IPS-NIHi7 (cell line): ENCODE data around the gene F12.
"Not testable (repeated sequence)": the region's sequence is repeated elsewhere in the genome, so short reads cannot be mapped to it uniquely, and the experiment has no call there.

Experiments used
- DNase-seq: peaks from one replicate; pipeline ENCODE4 v3.0.0; 2012; ENCODE audit warnings: mixed read lengths; ENCODE audit errors: extremely low spot score

Gene F12

DNA sequence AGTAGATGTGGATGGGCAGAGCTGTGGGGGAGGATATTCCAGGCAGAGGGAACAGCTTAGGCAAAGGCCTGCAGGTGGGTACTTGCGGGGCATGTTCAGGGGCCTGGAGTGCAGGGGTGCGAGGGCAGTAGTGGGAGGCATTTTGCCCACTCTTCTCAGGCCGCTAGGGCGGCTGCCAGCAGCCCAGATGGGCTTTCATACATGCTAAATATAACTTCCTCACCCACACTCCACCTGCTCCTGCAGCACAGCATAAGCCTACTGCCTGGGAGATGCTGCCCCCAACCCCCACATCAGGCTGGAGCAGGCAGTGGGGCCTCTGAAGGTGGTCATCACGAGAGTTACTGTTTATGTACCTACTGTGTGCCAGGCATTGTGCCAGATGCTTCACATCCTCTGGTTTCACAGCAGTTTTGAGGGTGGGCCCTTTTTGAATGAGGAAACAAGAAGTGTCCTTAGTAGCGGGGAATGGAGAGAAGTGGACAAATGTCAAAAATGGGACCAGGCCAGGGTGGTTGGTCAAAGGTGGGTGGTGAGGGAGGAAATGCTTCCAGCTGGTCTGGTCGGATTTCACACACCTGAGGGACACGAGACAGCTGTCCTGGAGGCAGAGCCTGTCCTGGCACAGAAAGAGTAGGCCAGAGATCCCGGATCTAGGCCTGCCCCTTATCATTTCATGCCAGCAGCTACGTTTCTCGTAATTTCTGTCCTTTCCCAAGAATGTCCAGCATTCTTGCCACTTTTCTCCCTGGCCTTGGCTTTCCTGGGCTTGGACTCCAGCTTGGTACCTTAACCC lies 39.5 kb downstream of the F12 start:
- no peak for DNase-seq

DNA sequence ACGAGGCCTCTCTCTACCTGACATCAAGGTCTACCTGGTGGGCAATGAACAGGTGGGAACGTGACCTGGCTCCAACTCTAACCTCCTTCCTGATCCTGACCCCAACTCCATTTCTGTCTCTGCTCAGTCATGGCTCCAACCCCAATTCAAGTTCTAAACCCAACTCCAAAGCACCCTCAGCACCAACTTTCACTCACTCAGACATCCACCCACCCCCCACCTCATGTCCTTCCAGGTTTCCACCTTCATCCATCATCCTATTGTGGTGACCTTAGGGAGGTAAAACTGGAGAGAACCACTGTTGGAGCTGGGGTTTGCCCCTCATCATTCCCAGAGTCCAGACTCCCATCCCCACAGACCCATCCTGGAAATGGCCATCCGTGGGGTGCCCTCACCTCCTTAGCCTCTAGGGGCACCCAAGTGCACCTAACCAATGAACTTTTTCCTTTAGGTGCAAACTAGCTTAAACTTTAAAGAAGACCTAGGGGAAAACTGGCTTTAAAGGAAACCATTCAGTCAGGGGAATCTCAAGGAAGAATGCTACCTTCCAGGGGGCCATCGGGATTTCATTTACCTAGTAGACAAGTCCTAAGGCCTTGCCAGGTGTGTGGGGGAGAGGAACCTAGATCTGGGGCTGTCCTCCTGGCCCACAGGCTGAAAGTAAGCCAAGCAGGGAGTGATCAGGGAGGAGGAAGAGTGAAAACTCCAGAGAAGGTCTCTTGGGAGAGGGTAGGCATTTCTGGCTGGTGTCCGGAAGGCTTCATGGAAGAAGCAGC lies 40.3 kb downstream of the F12 start:
- DNase-seq: no peak

DNA sequence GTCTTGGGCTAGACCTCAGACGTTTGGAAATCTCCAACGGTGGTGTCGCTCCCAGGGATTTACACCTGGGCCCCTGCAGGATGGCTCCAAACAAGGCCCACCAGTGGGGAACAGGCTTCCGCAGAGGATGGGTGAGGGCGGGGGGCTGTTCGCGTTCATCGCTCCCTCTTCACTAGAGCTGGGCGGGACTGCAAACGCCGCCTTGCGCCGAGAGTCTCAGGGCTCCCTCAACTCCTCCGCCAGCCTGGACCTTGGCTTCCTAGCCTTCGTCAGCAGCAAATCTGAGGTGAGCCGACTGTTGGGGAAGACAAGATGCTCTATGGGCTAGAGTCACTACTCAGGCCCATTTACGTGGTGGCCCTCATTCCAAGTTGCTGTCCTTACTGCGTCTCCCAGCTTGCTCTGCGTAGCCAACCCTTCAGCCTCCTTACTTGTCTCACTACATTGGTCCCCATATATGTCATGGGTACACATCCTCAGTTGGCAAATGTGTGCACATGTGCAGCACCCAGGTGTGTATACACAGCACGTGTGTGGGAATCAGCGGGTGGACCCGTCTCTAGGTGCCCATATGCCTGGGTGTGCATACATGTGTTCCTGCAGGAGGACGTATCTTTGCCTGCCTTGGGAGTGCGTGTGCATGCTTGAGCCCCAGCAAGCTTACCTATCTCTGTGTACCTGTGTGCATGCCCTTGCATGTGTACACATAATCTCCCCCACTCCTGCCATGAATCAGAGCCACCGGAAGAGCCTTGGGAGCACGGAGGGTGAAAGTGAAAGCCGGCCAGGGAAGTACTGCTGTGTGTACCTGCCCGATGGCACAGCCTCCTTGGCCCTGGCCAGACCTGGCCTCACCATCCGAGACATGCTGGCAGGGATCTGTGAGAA lies 41.1 kb downstream of the F12 start:
- no peak for DNase-seq

DNA sequence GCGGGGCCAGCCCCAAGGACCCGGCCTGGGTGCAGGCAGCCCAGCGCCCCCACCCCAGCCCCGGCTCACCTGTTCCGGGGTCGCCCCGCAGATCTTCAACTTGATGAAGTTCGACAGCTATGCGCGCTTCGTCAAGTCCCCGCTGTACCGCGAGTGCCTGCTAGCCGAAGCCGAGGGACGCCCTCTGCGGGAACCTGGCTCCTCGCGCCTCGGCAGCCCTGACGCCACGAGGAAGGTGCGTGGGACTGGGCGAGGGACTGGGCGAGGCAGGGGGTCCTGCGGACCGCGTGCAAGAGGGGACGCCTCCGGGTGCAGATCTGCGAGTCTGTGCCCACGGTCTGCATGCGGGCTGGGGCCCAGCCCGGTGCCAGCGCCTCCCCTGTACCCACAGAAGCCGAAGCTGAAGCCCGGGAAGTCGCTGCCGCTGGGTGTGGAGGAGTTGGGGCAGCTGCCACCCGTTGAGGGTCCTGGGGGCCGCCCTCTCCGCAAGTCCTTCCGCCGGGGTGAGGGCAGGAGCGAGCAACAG lies 42.0 kb downstream of the F12 start:
- DNase-seq: no peak

GRCh38 chr5:177366528-177367322 lies 42.6 kb downstream of the F12 start:
- DNase-seq: peak; percentile 96

GRCh38 chr5:177365845-177366527 lies 43.4 kb downstream of the F12 start:
- no peak for DNase-seq

DNA sequence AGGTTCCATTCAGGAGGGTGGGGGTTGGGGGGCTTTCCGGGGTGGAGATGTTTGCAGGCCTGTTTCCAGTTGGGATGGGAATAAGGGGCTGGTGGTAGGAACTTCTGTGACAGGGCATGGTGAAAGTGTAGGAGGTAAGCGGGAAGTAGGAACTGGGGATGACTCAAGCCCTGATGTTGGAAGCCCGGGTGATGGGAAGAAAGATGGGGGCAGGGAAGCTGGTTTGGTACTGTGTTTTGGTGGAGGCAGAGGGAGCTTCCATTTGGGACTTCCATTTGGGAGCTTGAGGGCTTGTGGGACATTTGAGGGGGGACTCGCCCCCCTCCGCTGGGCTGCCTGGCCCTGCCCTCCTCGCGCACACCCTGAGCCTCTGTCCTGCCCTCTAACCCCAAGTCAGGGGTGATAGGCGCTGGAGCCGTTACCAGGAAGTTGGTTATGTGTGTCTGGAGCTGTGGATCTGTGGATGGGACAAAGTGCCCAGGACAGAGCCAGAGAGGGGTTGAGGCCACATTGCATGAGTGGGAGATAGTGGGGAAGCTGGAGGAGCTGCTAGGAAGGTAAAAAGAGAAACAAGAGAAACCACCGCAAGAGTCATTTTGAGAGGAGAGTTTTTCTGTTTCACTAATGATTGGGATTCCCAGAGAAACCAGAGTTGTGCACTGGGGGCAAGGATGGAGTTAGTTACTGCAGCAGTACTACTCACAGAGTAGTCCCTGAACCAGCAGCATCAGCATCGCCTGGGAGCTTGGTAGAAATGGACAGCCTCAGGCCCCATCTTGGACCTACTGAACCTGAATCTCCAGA lies 45.0 kb downstream of the F12 start:
- no peak for DNase-seq

- no peak for DNase-seq
Observed at GRCh38 chr5:177363565-177363964, 45.8 kb downstream of the F12 start.

GRCh38 chr5:177362610-177363507 lies 46.5 kb downstream of the F12 start:
- peak; percentile 80 for DNase-seq

DNA sequence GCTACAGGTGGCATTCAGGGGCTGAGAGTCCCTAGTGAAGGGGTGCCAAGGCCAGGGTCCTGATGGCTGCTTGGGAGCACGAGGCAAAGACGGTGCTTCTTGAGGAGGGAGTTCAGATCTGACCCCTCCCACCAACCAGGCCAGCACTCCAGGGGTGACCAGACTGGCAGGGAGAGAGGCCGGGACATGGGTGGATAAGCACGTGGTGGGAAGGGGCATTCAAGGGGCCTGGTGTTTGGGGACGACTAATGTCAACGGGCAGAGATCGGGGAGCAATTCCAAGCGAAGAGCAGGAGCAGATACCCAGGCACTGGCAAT lies 47.1 kb downstream of the F12 start:
- no peak for DNase-seq

DNA sequence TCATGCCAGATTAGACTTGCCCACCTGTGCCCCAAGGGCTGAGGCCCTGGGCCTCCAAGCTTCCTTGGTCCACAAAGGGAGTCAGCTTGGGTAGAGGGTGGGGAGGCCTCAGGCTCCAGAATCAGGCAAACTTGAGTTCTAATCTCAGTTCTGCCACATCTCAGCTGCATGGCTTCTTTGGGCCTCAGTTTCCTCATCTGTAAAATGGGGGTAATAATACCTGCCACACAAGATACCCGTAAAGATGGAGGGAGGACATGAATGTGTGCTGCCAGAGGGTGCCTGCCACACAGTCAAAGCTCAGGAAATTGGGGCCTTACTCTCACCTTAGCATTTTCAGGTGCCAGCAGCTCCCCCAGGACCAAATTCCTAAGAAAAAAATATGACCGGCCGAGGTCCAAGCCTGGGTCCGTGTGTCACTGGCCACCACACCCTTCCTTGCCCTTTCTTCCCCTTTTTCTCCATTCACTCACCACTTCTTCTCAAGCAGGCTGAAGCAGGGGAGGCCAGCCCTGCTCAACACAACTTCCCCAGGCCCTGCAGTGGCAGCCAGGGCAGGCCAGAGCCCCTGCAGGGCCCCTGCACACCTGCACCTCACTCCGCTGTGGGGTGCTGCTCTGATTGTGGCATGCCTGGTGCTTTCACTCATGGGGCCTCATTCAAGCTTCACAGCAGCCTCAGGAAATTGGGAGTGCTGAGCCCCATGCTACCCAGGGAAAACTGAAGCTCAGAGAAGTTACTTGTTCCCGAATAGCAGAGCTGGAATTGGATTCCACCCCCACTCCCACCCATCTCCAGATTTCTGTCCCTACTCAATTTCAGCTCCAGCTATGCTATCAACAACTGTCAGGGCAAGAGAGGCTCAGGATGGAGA lies 47.7 kb downstream of the F12 start:
- no peak for DNase-seq

- DNase-seq: not testable (repeated sequence)
Observed at GRCh38 chr5:177360740-177361139, 48.6 kb downstream of the F12 start.

DNA sequence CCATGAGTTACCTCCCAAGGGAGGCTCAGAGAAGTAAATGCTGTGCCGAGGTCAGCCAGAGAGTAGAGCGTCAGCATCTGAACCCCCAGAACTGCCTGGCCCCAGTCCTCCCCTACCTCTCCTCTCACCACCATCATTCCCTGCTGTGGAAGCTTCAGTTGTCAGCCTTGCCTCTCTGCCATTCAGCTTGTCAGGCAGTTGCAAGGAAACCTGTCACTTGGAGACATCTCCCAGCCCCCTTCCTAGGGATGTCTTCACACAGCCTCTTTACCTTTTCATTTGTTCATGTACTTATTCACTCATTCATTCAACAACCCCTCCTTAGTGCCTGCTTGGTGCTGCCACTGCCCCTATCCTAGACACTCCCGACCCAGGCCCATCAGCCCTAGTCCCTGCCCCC lies 49.5 kb downstream of the F12 start:
- no peak for DNase-seq

- no peak for DNase-seq
Observed at GRCh38 chr5:177359451-177359851, 49.9 kb downstream of the F12 start.

DNA sequence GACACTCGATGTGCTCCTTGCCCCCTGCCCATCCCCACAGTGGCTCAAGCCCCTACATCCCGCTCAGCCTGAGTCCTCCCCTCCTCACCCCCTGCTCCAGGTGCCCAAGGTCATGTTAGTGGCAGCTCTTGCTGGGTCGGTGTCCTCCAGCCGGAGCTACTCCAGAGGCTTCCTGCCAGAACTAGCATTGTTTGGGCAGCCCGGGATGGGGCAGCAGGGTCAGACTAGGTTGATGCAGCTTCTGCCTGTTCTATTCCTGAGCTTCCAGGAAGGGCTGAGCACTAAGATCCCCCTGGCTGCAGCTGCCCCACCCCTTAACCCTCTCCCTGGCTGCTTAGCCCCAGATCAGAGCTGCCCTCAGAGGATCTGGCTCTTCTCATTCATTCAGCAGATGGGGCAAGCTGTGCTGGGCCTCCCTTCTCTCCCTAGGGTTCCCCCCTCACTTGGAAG lies 51.0 kb downstream of the F12 start:
- DNase-seq: no peak

- no peak for DNase-seq
Observed at GRCh38 chr5:177357459-177358351, 51.7 kb downstream of the F12 start, which contains the start of gene RGS14. Gene RGS14 (plus strand): TSS chr5:177357924. CDS start chr5:177358025, 101 bp downstream.

DNA sequence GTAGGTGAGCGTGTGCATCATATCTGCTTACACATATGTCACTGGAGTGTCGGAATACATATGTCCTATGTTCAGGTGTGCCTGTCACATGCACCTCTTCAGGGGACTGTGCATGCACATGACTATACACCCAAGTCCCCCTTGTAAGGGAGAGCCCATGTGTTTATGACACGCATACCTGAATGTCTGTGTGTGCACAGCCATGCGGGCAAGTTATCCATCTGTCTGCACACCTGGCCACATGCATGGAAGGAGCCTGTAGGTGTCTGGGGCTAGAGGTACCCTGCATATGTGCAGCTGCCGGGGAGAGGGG lies 52.3 kb downstream of the F12 start:
- DNase-seq: no peak
